Measurements from ENCODE around the gene S100PBP. TPM values are rescaled to one million over a fixed set of nuclear protein-coding genes. Genes with fewer than 3 reads are reported as not detected.

The S100PBP gene
- total RNA-seq, 4 donors from 2014 or later, result 11.0 to 32.1 (median 18.2) TPM

DNA sequence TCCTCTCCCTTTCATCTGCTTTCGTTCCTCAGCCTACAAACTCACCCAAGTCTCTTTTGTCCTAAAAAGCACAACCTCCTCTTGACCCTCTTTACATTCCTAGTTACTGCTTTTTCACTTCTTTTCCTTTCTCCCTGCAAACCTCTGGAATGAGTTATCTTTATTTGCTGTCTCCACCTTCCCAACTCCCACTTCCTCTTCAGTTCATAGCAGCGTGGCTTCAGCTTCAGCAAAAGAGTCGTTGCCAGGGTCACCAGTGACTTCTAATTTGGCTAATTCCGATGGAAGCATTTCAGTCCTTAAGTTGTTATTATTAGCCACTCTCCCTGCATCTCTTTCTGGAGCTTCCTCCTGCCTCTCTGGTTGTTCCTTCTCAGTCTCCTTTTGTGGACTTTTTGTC lies 90.0 kb downstream of the S100PBP start:
- intact Hi-C loops (cut with DNase I; ENCODE audit: low total_unique reads), result no loop called here
- no peak for TF ChIP-seq POLR2A (IDR thresholded peaks at IDR 0.05)
- TF ChIP-seq, protein P1, sequence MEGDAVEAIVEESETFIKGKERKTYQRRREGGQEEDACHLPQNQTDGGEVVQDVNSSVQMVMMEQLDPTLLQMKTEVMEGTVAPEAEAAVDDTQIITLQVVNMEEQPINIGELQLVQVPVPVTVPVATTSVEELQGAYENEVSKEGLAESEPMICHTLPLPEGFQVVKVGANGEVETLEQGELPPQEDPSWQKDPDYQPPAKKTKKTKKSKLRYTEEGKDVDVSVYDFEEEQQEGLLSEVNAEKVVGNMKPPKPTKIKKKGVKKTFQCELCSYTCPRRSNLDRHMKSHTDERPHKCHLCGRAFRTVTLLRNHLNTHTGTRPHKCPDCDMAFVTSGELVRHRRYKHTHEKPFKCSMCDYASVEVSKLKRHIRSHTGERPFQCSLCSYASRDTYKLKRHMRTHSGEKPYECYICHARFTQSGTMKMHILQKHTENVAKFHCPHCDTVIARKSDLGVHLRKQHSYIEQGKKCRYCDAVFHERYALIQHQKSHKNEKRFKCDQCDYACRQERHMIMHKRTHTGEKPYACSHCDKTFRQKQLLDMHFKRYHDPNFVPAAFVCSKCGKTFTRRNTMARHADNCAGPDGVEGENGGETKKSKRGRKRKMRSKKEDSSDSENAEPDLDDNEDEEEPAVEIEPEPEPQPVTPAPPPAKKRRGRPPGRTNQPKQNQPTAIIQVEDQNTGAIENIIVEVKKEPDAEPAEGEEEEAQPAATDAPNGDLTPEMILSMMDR (IDR thresholded peaks at IDR 0.05), result no peak
- 30 to 40% methylated on average over 4 of the region's 4 CpGs for WGBS, 2 donors
- DNase-seq (ENCODE audit: low spot score in 2 of 2), result no peak
- H3K4me3 ChIP-seq (ENCODE audit: low read depth, poor library complexity, severe bottlenecking), result no peak overlapping the region

Other genes with a start within 250 kb of the S100PBP start
- 10 to 100 TPM; 12.4 to 28.0 (median 18.8) TPM for gene ZBTB8OS, start 167.1 kb upstream of the S100PBP start, total RNA-seq
- gene RBBP4, start 166.4 kb upstream of the S100PBP start, total RNA-seq, result 100 to 1,000 TPM in 3 of 4 donors, 10 to 100 TPM in 1; 97.8 to 104 (median 102) TPM
- gene SYNC, start 114.9 kb upstream of the S100PBP start, total RNA-seq, result 10 to 100 TPM in 1 of 4 donors, 1 to 10 TPM in 3; 2.8 to 16.9 (median 5.8) TPM
- 10 to 100 TPM; 24.8 to 40.0 (median 30.2) TPM for gene YARS1, start 295 bp upstream of the S100PBP start, total RNA-seq
- under 1 TPM in 2 of 4 donors, not detected in 2; 0.27 to 0.58 TPM for gene FNDC5, start 53.3 kb downstream of the S100PBP start, total RNA-seq
- under 1 TPM in 1 of 4 donors, not detected in 3; 0.19 TPM for gene HPCA, start 68.8 kb downstream of the S100PBP start, total RNA-seq
- 100 to 1,000 TPM; 122 to 245 (median 198) TPM for gene TMEM54, start 83.7 kb downstream of the S100PBP start, total RNA-seq
- 10 to 100 TPM; 29.5 to 42.6 (median 37.5) TPM for gene RNF19B, start 147.2 kb downstream of the S100PBP start, total RNA-seq
- gene AK2, start 219.2 kb downstream of the S100PBP start, total RNA-seq, result 100 to 1,000 TPM in 3 of 4 donors, 10 to 100 TPM in 1; 90.0 to 247 (median 144) TPM